PC-9 (cell line): ENCODE results near the gene FIBCD1.

Experiments
- CTCF ChIP-seq: fragments of 200-600 bp; sonication (generic); conservative IDR thresholded peaks from 2 replicates; pipeline ENCODE4 v1.6.1; 2017; ENCODE audit warnings: mixed run types, antibody characterized with exemption, mild to moderate bottlenecking, moderate library complexity
- EZH2 ChIP-seq: fragments of 200-600 bp; sonication (generic); IDR thresholded peaks from 2 replicates; pipeline ENCODE4 v1.8.0; 2017; ENCODE audit warnings: antibody characterized with exemption, low read depth

- TF ChIP-seq CTCF (no peak), EZH2 (no peak)
These were observed 16.0 kb downstream of the FIBCD1 start for GRCh38 chr9:130922893-130923610.
